ENCODE results near the gene PODN. TPM values are rescaled to one million over a fixed set of nuclear protein-coding genes. Genes with fewer than 3 reads are reported as not detected.

Gene PODN
- total and polyA plus RNA-seq, 2 donors (not counting 3 experiments of a cell fraction or from before 2014, with no cell fraction given): 1.3 to 1.5 TPM

GRCh38 chr1:53066891-53067738, 5.1 kb downstream of the PODN start:
- intact Hi-C loops (cut with micrococcal nuclease): no loop called here
- POLR2A ChIA-PET: no interaction called here
- Histone ChIP-seq H3K9ac (replicated peaks; ENCODE audit: extremely low read depth, insufficient read depth, low read length) (no peak overlapping the region), H3K9me3 (replicated peaks; ENCODE audit: control insufficient read depth, insufficient read depth, low read length) (no peaks in the 10 kb centered on the region), H4K20me1 (replicated peaks; ENCODE audit: control insufficient read depth, extremely low read depth, insufficient read depth, low read length) (no peaks in the 10 kb centered on the region), H2AFZ (ENCODE audit: low read depth, low read length) (no peak overlapping the region), H3K4me1 (ENCODE audit: control insufficient read depth, extremely low read depth, insufficient read depth, low read length) (peaks cover 6% of the 10 kb centered on the region), H3K27ac (ENCODE audit: insufficient read depth, low read depth, low read length) (no peak overlapping the region), H3K9me1 (replicated peaks; ENCODE audit: control insufficient read depth, extremely low read depth, insufficient read depth, low read length) (no peaks in the 10 kb centered on the region), H3K27me3 (ENCODE audit: control insufficient read depth in 2 of 2, insufficient read depth in 2 of 2, low read length in 2 of 2) (peaks cover 3 to 11% of the 10 kb centered on the region in 2 experiments), H3K4me3 (replicated peaks in 1 of 3; ENCODE audit: insufficient read depth in 1 of 3, low read depth in 1 of 3, low read length in 3 of 3) (no peak overlapping the region), H3K79me2 (ENCODE audit: control insufficient read depth, insufficient read depth, low read length) (no peaks in the 10 kb centered on the region), H3K36me3 (ENCODE audit: control insufficient read depth in 2 of 2, extremely low read depth in 1 of 2, insufficient read depth in 2 of 2, low read length in 2 of 2) (no peaks in the 10 kb centered on the region), H3K4me2 (ENCODE audit: insufficient read depth, low read length) (no peak overlapping the region)
- DNase-seq (ENCODE audit: low read depth, low spot score) (no peak), FAIRE-seq (no peak)
- CTCF ChIA-PET: interaction anchor here (0.6 kb wide), 1 partner anchor 9 kb away, joined by 3 read pairs; no protein-coding TSS in a partner anchor
- dilution Hi-C loops (cut with MboI; ENCODE audit: extremely low pct_ligation_motif_present, low sequenced_read_pairs): no loop called here
- no peak for TF ChIP-seq EZH2 (IDR thresholded peaks at IDR 0.05; ENCODE audit: borderline replicate concordance, low read depth, low read length, severe bottlenecking)
- TF ChIP-seq MYC (IDR thresholded peaks at IDR 0.05; ENCODE audit: low read depth, low read length): no peak
- no peak for TF ChIP-seq JUN (IDR thresholded peaks at IDR 0.05; ENCODE audit: borderline replicate concordance, insufficient read depth, insufficient read length, low read depth)
- TF ChIP-seq FOS (IDR thresholded peaks at IDR 0.05; ENCODE audit: borderline replicate concordance, insufficient read depth, low read length): no peak
- TF ChIP-seq, protein P1, sequence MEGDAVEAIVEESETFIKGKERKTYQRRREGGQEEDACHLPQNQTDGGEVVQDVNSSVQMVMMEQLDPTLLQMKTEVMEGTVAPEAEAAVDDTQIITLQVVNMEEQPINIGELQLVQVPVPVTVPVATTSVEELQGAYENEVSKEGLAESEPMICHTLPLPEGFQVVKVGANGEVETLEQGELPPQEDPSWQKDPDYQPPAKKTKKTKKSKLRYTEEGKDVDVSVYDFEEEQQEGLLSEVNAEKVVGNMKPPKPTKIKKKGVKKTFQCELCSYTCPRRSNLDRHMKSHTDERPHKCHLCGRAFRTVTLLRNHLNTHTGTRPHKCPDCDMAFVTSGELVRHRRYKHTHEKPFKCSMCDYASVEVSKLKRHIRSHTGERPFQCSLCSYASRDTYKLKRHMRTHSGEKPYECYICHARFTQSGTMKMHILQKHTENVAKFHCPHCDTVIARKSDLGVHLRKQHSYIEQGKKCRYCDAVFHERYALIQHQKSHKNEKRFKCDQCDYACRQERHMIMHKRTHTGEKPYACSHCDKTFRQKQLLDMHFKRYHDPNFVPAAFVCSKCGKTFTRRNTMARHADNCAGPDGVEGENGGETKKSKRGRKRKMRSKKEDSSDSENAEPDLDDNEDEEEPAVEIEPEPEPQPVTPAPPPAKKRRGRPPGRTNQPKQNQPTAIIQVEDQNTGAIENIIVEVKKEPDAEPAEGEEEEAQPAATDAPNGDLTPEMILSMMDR (IDR thresholded peaks at IDR 0.05; ENCODE audit: extremely low read depth in 1 of 2, insufficient read depth in 1 of 2, low read depth in 1 of 2, low read length in 2 of 2): no peak
- TF ChIP-seq POLR2A (IDR thresholded peaks at IDR 0.05; ENCODE audit: low read depth, low read length): no peak
- TF ChIP-seq, protein P2, sequence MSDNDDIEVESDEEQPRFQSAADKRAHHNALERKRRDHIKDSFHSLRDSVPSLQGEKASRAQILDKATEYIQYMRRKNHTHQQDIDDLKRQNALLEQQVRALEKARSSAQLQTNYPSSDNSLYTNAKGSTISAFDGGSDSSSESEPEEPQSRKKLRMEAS (IDR thresholded peaks at IDR 0.05; ENCODE audit: insufficient read depth, insufficient read length): no peak
- TF ChIP-seq GATA2 (IDR thresholded peaks at IDR 0.05; ENCODE audit: insufficient read depth, insufficient read length, low read depth, low read length): no peak
- TF ChIP-seq POLR2AphosphoS5 (IDR thresholded peaks at IDR 0.05; ENCODE audit: insufficient read depth, low read depth, low read length): no peak
- no TSS peak for BruUV-seq (replicated peaks)
